ENCODE data around the gene RPS21. TPM values are rescaled to one million over a fixed set of nuclear protein-coding genes. Genes with fewer than 3 reads are reported as not detected.

Gene RPS21
- total and polyA plus RNA-seq, 9 of the 15 experiments (the other 6 are each of a cell fraction or from before 2014, with no cell fraction given) = 1,380 to 5,647 (median 3,091) TPM

GRCh38 chr20:62407221-62407992, 20.5 kb downstream of the RPS21 start, which contains the start of gene CABLES2 (continued):
- TF ChIP-seq ZNF165 (CRISPR knock-in tag; IDR thresholded peaks at IDR 0.05; ENCODE audit: borderline replicate concordance) (no peak), ZNF280B (CRISPR knock-in tag; IDR thresholded peaks at IDR 0.05) (no peak), ERF (CRISPR knock-in tag; IDR thresholded peaks at IDR 0.05) (peak; percentile 67; the same call in 1 of the 2 replicates), GATA2 (CRISPR knock-in tag; IDR thresholded peaks at IDR 0.05) (no peak), ZNF707 (CRISPR knock-in tag; conservative IDR thresholded peaks at IDR 0.05) (no peak), CHAMP1 (IDR thresholded peaks at IDR 0.05) (no peak), DMBX1 (CRISPR knock-in tag; IDR thresholded peaks at IDR 0.05; ENCODE audit: borderline replicate concordance) (0 out of 2 replicates have a peak, but pooled peaks have one; percentile 17), CTBP1 (IDR thresholded peaks at IDR 0.05; ENCODE audit: borderline replicate concordance) (peak; percentile 98), ZBED1 (IDR thresholded peaks at IDR 0.05) (no peak), TARDBP (IDR thresholded peaks at IDR 0.05) (peak; percentile 72; the same call in 1 of the 2 replicates), RBM39 (optimal IDR thresholded peaks at IDR 0.05; ENCODE audit: low read depth, low read length) (no peak)
- TF ChIP-seq, protein P1, sequence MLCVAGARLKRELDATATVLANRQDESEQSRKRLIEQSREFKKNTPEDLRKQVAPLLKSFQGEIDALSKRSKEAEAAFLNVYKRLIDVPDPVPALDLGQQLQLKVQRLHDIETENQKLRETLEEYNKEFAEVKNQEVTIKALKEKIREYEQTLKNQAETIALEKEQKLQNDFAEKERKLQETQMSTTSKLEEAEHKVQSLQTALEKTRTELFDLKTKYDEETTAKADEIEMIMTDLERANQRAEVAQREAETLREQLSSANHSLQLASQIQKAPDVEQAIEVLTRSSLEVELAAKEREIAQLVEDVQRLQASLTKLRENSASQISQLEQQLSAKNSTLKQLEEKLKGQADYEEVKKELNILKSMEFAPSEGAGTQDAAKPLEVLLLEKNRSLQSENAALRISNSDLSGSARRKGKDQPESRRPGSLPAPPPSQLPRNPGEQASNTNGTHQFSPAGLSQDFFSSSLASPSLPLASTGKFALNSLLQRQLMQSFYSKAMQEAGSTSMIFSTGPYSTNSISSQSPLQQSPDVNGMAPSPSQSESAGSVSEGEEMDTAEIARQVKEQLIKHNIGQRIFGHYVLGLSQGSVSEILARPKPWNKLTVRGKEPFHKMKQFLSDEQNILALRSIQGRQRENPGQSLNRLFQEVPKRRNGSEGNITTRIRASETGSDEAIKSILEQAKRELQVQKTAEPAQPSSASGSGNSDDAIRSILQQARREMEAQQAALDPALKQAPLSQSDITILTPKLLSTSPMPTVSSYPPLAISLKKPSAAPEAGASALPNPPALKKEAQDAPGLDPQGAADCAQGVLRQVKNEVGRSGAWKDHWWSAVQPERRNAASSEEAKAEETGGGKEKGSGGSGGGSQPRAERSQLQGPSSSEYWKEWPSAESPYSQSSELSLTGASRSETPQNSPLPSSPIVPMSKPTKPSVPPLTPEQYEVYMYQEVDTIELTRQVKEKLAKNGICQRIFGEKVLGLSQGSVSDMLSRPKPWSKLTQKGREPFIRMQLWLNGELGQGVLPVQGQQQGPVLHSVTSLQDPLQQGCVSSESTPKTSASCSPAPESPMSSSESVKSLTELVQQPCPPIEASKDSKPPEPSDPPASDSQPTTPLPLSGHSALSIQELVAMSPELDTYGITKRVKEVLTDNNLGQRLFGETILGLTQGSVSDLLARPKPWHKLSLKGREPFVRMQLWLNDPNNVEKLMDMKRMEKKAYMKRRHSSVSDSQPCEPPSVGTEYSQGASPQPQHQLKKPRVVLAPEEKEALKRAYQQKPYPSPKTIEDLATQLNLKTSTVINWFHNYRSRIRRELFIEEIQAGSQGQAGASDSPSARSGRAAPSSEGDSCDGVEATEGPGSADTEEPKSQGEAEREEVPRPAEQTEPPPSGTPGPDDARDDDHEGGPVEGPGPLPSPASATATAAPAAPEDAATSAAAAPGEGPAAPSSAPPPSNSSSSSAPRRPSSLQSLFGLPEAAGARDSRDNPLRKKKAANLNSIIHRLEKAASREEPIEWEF (CRISPR knock-in tag; IDR thresholded peaks at IDR 0.05) = no peak
- TF ChIP-seq, protein P2, sequence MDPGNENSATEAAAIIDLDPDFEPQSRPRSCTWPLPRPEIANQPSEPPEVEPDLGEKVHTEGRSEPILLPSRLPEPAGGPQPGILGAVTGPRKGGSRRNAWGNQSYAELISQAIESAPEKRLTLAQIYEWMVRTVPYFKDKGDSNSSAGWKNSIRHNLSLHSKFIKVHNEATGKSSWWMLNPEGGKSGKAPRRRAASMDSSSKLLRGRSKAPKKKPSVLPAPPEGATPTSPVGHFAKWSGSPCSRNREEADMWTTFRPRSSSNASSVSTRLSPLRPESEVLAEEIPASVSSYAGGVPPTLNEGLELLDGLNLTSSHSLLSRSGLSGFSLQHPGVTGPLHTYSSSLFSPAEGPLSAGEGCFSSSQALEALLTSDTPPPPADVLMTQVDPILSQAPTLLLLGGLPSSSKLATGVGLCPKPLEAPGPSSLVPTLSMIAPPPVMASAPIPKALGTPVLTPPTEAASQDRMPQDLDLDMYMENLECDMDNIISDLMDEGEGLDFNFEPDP (CRISPR knock-in tag; IDR thresholded peaks at IDR 0.05) = no peak
- TF ChIP-seq, protein P3, sequence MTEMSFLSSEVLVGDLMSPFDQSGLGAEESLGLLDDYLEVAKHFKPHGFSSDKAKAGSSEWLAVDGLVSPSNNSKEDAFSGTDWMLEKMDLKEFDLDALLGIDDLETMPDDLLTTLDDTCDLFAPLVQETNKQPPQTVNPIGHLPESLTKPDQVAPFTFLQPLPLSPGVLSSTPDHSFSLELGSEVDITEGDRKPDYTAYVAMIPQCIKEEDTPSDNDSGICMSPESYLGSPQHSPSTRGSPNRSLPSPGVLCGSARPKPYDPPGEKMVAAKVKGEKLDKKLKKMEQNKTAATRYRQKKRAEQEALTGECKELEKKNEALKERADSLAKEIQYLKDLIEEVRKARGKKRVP (CRISPR knock-in tag; IDR thresholded peaks at IDR 0.05) = no peak
